ENCODE results near the gene TMEM30B.
A peak's percentile ranks its signal among the peaks of the same experiment; 100 is the strongest.
"Not testable (repeated sequence)": the region's sequence is repeated elsewhere in the genome, so short reads cannot be mapped to it uniquely, and the experiment has no call there.

The TMEM30B gene

DNA sequence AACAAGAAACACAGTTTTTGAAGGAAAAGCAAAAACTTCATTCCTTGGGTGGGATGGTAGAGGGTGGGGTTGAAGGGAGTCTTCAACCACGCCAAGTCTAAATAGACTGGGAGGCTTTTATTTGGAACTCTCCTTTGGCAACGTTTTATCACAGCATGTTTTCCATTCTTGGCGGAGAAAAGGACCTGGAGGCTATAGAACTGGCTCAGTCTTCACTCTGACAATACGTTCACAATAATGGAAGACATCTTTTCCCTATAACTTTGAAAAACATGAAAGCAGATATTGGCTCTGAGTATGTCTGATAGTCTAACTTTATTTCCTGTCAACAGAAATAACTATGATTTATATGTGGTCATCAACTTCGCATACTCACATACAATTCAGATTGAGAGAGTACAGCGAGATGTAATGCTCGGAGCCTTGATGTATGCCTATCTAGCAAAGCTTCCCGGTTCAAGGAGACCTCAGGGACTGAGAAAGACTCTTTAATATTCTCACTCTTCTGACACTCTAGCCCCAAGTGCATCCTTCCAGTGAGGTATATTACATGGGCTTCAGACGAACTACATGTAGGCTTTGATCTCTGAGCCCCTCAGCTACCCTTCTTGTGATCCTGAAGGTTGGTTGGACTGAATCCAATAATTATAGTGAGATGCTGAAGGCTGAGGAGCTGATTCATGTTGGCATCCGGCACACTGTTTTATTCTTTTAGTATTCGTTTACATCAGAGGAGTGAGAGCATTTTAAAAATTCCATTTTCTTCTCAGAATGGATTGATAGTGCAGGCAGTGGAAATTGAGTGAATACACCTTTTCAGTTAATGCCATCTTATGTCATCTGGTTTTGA lies 14.0 kb downstream of the TMEM30B start:
- no peak for DNase-seq
- no peak for ATAC-seq

DNA sequence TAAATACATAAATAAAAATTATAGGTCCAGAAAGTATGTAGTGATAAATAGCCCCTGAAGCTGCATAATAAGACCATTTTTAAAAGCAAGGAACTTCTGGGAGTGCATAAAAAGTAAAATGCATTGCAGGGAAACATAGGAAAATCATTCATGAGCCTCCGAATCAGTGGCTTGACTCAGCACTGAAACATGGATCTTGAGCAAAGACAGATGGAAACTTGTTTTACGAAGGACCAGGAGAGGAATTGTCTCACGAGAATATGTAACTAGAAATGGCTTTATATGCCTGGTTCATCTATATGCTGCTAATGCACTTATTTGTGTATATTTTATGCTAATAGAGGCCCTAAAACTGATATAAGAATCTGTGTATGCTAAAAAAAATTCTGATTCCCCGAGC lies 14.7 kb downstream of the TMEM30B start:
- DNase-seq (no peak), ATAC-seq (no peak)

DNA sequence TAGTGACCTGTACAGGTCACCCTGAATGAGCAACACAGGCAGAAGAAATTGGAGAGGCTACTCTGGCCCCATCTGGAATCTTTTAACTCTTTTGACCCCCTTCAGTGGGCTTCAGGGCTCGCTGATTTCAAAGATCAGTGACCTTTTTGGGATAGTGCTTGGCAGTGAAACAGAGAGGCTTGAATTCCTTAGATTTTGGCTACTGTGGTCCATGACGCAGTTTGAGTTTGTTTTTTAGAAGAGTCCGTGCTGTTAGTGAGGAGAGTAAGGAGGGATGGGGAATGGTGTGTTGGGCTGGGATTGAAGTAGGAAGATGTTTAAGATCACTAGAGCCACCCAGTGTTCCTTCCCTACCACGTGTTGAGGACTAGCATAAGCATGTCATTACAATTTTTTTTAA lies 16.5 kb downstream of the TMEM30B start:
- no peak for DNase-seq
- ATAC-seq: no peak

DNA sequence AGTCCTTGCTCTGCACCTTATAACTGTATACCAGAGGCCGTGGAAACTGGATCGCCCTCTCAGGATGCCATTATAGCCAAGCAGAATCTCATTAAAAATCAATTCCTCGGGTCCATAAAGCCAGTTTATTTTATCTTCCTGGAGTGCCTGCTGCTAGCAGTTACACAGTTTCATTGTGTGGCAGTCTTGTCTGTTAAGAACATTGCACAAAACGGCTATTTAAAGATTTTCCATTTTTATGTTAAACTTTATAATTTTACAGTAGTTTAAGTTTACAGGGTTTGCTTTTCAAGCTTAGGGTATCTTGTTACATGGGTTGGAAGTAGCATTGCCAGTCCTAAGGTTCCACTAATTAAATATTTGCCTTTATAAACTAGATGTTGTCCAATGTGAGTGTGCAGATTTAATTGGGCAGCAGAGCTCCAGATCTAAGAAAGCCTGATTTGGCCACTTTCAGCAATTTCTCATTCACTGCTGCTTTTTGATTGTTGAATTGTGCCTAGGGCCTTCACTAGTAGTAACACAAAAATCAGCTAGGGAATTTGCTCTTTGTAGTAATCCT lies 17.0 kb downstream of the TMEM30B start:
- ATAC-seq: no peak

DNA sequence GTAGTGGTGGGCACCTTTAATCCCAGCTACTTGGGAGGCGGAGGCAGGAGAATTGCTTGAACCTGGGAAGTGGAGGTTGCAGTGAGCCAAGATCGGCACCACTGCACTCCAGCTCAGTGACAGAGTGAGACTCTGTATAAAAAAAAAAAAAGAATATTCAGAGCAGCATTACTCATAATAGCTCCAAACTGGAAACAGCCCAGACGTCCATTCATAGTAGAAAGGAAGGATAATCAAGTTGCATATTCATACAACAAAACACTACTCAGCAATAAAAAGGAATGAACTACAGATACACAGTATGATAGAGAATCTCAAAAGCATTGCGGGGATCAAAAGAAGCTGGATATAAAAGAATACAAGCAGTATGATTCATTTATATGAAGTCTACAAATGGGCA lies 19.1 kb downstream of the TMEM30B start:
- DNase-seq (no peak), ATAC-seq (no peak)

More for the DNA sequence above, 17.0 kb downstream of the TMEM30B start:
- no peak for DNase-seq

DNA sequence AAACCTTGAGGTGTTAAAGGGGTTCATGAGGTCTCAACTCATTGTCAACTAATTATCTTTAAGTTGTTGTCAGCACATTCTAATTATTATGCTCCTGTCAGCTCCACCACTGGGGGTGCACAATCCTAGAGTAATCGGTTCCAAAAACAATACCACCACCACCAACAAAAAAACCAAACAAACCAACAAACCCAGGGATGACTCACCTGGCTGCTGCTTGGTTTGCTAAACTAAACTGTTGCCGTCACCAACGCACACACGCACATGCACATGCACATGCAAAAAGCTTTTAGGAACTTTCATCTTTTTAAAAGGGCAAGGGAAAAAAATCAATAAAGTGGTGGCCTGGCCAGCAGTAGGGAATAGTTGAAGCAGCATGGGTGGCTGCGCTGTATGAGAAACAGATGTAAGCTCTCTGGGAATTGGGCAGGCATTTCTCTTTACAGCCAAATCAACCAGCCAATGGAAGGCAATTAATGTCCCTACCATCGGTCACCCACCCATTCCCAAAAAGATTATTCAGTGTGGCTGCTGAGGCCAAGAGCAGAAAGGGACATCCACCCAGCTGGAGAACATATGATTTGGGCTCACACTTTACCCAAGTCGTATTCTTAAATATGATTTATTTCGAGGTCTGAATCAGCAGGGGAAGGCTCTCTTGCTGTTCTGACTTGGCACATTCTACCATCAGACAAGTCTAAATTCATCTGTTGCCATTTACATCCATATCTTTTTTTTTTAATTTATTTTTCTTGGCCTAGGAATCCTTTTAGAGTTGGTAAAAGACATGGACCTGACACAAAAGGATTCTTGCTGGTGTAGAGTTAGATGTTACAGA lies 20.0 kb downstream of the TMEM30B start:
- no peak for ATAC-seq
- DNase-seq: no peak

DNA sequence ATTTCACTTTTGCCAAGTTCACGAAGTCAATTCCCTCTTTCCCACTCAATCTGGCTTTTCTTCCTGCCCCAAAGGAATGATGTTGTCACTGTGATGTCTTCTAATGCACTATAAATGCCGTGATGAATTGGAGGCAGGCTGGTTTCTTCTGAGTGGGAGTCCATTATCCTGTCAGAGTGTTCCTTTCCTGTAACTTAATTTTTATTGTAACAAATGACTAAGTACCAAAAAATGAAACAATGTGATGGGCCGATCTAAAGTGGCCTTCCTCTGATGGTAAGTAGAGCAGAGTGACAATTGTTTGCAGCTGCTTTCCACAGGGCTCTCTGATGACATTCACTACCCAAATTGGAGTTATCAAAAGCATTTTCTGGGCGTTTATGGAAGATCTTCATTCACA lies 22.2 kb downstream of the TMEM30B start:
- no peak for DNase-seq

DNA sequence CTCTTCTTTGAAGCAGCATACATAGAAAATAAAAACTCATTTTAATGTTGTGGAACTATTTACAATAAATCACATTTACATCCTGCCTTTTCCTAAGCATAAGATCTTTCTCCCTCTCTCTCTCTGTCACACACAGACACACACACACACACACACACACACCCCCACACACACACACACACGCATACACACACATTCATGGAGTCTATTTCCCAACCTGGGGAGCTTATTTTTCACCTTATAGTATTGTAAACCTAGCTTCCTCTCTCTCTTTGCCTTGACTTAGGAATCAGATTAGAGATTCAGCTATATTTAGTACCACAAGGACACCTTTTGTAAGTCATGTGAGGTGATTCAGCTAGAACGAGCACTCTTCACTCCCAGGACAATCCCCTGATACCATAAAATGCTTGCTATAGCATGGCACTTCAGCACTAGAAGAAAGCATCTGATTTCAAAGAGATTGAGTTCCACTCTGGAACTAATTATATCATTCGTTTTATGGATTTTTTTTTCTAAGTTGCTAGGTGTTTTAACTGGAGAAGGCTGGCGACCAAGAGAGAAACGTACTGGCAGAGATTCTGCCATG lies 23.6 kb downstream of the TMEM30B start:
- ATAC-seq: no peak

More for the DNA sequence above, 22.2 kb downstream of the TMEM30B start:
- no peak for ATAC-seq

DNA sequence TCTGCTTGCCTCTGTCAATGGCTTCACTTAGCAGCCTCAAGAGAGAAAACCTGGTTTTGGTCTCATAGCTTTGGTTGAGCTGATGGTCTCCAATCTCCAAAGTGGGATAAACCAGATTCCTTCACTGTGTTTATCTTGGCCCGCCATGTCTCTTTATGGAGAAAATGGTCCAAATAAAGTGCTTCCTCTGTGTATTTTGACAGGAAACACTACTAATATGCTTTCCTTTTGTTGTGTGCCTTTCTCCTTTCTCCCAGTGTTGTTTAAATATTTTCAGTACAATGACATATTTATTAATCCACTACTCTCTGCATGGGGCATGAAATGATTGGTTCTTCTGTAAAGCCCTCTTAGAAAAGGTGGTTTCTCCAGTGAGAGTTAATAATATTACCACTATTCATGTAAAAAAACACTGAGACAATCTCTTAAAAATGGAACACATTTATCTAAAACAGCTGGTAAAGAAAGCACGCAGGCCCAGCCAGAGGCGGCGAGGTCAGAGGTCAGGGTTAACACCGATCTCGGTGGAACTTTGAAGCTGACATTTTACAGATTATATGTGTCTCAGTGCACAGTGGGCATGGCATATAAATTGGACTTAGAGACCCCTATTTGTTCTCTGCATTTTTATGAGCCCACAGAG lies 24.2 kb downstream of the TMEM30B start:
- no peak for ATAC-seq

More for the DNA sequence above, 23.6 kb downstream of the TMEM30B start:
- DNase-seq: no peak

DNA sequence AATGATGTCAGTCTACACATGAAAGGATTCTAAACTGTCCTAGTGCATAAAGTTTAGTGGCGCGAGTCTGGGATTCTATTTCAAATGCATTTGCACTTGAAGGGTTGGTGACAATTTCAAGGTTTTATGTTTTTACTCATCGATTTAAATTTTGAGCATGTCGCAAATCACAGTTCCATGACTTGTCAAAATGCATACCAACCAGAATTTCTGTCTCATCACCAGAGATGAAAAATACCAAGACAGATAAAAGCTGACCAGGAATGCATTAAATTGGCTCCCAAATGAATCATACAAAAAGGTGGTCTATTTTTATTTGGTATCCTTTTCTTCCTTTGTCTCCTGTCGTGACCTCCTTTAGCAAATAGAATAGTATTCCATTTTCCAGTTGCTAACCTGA lies 25.2 kb downstream of the TMEM30B start:
- DNase-seq (no peak), ATAC-seq (no peak)

More for the DNA sequence above, 24.2 kb downstream of the TMEM30B start:
- DNase-seq: no peak

DNA sequence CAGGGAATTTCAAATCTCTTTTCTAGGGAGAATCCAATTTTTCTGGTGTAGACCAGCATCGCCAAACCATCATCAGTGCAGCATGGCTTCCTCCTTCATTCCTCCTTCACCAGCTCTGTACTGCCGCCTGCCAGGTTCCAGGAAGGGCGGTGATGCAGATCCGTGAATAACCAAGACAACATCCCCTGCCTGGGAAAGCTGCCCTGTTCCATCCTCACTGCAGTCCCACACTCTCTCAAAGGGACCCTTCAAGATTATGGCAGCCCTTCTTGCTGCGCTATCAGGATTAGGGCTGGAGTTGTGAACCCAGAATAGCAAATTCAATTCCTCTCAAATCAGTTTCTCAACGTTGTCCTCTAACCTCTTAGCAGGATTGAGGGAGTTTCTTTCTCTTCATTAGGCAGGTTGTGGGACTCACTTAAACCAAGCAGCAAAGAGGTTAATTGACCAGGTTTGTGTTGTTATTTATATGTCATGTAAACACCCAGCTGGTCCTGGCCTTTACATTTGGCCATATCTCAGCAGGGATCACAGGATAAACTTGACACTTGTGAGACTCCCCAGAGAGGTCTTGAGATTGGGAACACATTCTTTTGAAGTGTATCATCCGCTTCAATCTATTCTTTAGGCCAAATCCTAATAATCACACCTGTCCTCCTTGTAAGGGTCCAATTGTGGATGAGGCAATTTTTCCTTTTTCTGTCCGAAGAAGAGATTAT lies 26.2 kb downstream of the TMEM30B start:
- DNase-seq (no peak), ATAC-seq (no peak)

DNA sequence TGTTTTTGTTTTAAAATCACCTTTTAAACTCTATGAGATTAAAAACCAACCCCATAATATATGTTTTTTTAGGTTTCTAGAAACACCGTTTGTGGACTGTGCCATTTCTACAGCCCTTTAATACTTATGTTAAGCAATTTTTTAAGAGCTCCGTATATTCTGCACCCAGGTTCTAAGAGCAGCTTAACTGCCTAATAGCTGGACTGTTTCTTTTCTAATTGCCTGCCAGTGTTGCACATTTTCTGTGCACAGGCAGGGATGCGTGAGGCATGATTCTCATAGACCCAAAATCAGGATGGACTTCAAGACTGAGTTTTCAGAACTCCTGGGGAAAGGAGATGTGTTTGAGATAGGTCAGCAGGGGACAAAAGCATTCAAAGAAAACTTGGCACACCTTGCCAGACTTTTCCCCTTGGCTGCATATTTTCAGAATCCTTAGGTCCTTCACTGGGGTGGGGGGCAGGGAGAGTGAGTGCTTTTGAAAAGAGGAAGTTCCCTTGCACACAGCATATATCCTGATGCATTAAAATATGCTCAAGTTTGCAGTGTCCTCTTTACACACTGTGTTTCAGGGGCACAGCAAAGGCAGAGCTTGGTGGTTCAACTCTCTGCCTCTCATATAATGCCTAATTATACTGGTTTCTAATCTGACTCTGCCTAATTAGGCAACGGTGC lies 27.9 kb downstream of the TMEM30B start:
- DNase-seq (no peak), ATAC-seq (no peak)

DNA sequence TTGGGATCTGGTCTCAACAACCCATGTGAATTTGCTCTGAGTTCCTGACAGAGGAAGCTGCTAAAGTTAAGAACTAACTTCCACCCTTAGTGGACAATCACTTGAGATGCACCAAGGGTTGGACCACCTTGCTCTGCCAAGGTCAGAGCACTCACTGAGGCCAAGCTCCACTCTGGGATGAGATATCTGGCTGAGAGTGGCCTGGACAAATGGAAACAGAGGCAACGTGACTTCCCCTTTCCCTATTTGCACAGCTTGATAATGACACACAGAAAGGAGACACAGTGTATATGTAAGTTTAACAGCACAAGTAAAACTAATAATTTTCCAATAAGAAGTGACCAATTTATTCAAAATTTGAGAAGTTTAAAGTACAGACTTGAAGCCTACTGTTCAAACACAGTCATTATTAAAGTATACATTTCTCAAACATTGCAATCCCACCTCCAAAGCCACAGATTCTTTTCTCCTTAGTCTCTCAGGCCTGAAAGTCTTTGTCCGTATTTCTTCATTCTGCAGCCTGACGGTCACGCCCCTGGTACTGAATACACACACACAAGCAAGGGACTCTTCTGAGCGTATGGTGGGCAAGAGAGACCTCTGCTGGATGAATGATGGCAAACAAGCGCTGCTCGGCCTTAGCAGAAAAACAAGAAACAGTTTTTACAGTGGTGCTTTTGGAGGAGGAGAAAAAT lies 28.6 kb downstream of the TMEM30B start:
- DNase-seq: peak; percentile 56
- peak; percentile 84 for ATAC-seq

DNA sequence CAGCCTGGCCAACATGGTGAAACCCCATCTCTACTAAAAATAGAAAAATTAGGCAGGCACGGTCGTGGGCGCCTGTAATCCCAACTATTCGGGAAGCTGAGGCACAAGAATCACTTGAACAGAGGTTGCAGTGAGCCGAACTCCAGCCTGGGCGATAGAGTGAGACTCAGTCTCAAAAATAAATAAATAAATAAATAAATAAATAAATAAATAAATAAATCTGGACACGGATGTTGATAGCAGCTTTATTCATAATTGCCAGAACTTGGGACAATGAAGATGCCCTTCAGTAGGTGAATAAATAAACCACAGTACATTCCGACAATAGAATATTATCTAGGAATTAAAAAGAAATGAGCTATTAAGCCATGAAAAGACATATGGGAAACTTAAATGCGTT lies 31.1 kb downstream of the TMEM30B start:
- ATAC-seq (no peak), DNase-seq (no peak)

DNA sequence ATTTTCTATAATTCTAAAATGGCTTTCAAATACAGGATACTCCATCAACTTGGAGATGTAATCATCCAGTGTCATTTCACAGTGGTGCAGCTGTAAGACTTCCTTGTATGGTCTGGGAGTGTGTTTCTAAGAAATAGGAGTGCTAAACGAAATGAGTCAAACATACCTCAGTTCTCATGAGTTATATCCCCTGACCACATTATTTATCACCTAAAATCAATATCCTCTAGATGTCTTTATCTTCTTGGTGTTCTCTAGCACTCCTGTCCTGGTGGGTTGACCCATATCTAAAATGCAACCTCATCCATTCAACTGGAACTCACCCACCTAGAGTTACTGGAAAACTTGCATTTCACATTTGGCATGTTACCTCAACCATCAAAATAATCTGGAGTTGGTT lies 33.2 kb downstream of the TMEM30B start:
- ATAC-seq (peak; percentile 72), DNase-seq (no peak)

DNA sequence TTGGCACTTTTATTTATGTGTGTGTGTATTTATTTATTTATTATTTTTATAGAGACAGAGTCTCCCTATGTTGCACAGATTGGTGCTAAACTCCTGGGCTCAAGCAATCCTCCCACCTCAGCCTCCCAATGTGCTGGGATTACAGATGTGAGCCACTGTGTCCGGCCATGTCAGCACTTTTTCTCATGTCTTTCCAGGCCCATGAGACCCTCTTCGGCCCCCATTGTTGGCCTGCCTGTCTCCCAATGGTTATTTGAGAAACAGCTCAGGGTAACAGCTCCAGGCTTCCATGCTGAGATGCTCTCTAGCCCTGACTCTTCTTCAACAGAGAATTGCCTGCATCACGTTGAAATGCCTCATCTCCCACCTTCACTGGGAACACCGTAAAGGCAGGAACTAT lies 34.4 kb downstream of the TMEM30B start:
- no peak for ATAC-seq

DNA sequence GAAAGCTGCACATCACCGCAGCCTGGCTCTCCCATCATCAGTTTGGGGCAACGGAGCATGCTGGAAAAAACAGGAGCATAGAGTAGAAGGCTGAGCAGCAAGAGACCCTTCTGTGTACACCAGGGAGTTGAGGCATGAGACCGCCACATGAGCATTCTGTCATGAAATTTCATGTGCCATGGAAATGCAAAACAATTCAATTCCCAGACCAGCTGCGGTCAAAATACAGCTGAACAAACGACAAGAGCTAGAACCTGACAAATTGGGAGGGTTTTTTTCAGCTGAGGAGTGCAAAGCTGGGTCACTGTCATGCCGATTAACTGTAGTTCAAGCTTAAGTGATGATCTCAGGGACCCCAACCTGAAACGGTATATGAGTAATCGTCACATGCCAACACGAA lies 37.1 kb downstream of the TMEM30B start:
- no peak for DNase-seq
- ATAC-seq: no peak

More for the DNA sequence above, 34.4 kb downstream of the TMEM30B start:
- no peak for DNase-seq

DNA sequence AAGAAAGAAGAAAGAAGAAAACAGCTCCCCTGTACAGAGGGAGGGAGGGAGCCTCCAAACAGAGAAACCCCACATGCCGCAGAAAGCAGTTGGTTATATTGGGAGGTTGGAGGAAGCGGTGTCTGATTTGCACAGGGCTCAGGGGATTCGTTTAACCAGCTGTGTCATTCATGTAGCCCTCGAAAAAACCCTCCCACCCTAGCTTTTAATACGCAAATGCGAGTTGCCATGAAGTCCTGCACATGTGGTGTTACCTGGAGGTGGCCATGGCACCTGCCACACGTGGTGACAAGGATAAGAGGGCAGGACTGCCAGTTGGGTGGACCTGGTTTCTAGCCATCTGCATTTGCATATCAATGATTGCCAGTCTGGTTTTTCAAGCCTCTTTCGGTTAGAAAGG lies 40.9 kb downstream of the TMEM30B start:
- ATAC-seq: no peak
- DNase-seq: no peak

DNA sequence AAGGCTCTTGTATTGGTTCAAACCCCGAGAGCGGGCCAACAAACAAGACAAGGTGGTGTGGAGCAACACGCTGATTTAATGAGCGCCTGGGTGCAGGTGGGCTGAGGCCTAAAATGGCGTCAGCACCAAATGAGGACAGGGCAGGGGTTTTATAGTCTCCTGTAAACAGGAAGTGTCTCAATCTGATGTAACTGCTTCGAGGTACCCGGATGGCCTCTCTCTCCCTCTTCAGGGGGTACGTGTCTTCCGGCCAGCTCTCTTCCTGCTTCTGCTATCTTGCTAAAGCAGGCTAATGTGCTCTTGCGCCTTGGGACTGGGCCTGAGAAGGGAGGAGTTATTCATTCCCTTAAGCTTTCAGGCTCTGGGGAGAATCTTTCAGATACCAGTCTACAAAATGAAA lies 41.9 kb downstream of the TMEM30B start:
- ATAC-seq: not testable (repeated sequence)

DNA sequence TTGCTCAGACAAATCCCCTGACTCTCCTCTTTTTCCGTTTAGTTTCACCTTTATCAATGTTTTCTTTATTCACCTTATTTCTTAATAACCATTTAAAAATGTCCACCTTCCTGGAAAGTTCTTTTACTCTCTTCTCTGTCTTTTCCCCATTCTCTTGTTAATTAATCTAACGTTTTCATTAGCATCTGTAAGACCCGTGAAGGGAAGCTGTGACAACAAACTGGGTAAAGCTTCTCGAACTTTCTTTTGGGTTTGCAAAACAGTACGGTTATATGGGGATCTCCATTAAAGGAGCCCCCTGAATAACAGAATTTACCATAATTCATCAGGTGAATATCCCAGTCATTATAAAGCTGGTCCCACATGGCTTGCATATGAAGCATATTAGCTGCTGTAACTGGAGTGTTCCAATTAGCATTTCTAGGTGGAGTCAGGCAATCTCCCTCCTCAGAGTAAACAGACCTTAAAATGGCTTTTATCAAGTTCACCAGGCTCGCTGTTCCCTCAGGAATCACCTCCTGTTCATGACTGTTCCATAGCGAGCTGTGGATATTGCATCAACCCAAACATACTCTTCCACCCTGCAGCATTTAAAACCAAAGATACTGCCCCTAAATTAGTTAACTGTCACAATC lies 42.4 kb downstream of the TMEM30B start:
- no peak for ATAC-seq
- DNase-seq: no peak

More for the DNA sequence above, 41.9 kb downstream of the TMEM30B start:
- DNase-seq: not testable (repeated sequence)
